GM18499 (cell line): Measurements from ENCODE around the gene ARHGEF11.

Source experiments
- ATAC-seq: cut with Tn5 transposase; IDR thresholded peaks from one replicate; pipeline ENCODE4 v1.9.1; 2021; ENCODE audit warnings: moderate number of reproducible peaks; ENCODE audit not compliant: insufficient read depth, unreplicated experiment

The ARHGEF11 gene

GRCh38 chr1:156958247-156958714 lies 87.3 kb downstream of the ARHGEF11 start:
- no peak for ATAC-seq

GRCh38 chr1:156957634-156958033 lies 87.9 kb downstream of the ARHGEF11 start:
- ATAC-seq = no peak

GRCh38 chr1:156956333-156956732 lies 89.2 kb downstream of the ARHGEF11 start:
- ATAC-seq = no peak

- no peak for ATAC-seq
Observed at GRCh38 chr1:156953571-156953970, 92.0 kb downstream of the ARHGEF11 start.

- ATAC-seq = no peak
Observed at GRCh38 chr1:156951371-156951770, 94.2 kb downstream of the ARHGEF11 start.

- no peak for ATAC-seq
Observed at GRCh38 chr1:156949127-156949526, 96.4 kb downstream of the ARHGEF11 start.

GRCh38 chr1:156948708-156949107 lies 96.8 kb downstream of the ARHGEF11 start:
- ATAC-seq = no peak

GRCh38 chr1:156947818-156948525 lies 97.6 kb downstream of the ARHGEF11 start:
- no peak for ATAC-seq

GRCh38 chr1:156947127-156947526 lies 98.4 kb downstream of the ARHGEF11 start:
- no peak for ATAC-seq

GRCh38 chr1:156945881-156946661 lies 99.5 kb downstream of the ARHGEF11 start:
- no peak for ATAC-seq

GRCh38 chr1:156944848-156945247 lies 100.7 kb downstream of the ARHGEF11 start:
- no peak for ATAC-seq

GRCh38 chr1:156944268-156944667 lies 101.3 kb downstream of the ARHGEF11 start:
- ATAC-seq = no peak

GRCh38 chr1:156943756-156944155 lies 101.8 kb downstream of the ARHGEF11 start:
- no peak for ATAC-seq

GRCh38 chr1:156942576-156942975 lies 103.0 kb downstream of the ARHGEF11 start:
- no peak for ATAC-seq

- no peak for ATAC-seq
Observed at GRCh38 chr1:156942176-156942575, 103.4 kb downstream of the ARHGEF11 start.

- ATAC-seq = no peak
Observed at GRCh38 chr1:156941675-156942074, 103.9 kb downstream of the ARHGEF11 start.

GRCh38 chr1:156939786-156940334 lies 105.7 kb downstream of the ARHGEF11 start:
- ATAC-seq = no peak

GRCh38 chr1:156938813-156939212 lies 106.7 kb downstream of the ARHGEF11 start:
- no peak for ATAC-seq

GRCh38 chr1:156937883-156938282 lies 107.7 kb downstream of the ARHGEF11 start:
- ATAC-seq = no peak

GRCh38 chr1:156936721-156937220 lies 108.8 kb downstream of the ARHGEF11 start:
- no peak for ATAC-seq

- no peak for ATAC-seq
Observed at GRCh38 chr1:156936191-156936590, 109.4 kb downstream of the ARHGEF11 start.
